GM12878 (cell line): ENCODE measurements around the gene ITPR3.

Experiments
- ATF2 ChIP-seq: IDR thresholded peaks from 2 replicates; pipeline ENCODE4 v1.6.1; 2012; ENCODE audit warnings: low read length, inconsistent platforms
- BCL11A ChIP-seq: IDR thresholded peaks from 2 replicates; pipeline ENCODE4 v1.6.1; 2011; ENCODE audit warnings: low read depth, low read length
- CTCF ChIP-seq, 3 experiments: IDR thresholded peaks in 2 of 3; conservative IDR thresholded peaks in 1 of 3; 2 replicates each; pipeline ENCODE4 v1.5.1; 2011; ENCODE audit warnings: low read depth in 3 of 3, low read length in 3 of 3, mild to moderate bottlenecking in 3 of 3, control low read depth in 2 of 3, moderate library complexity in 2 of 3, inconsistent platforms in 1 of 3, mixed read lengths in 1 of 3; ENCODE audit not compliant: control insufficient read depth in 2 of 3, insufficient read depth in 1 of 3; ENCODE audit errors: extremely low read depth in 1 of 3
- ELK1 ChIP-seq: IDR thresholded peaks from 2 replicates; pipeline ENCODE4 v1.6.1; 2012; ENCODE audit warnings: low read depth, low read length, improper control_type of control experiment
- EZH2 ChIP-seq: IDR thresholded peaks from 2 replicates; pipeline ENCODE4 v1.6.1; 2012; ENCODE audit warnings: low read depth, mild to moderate bottlenecking, control low read depth, inconsistent platforms, low read length, borderline replicate concordance; ENCODE audit not compliant: control insufficient read depth
- JUNB ChIP-seq: IDR thresholded peaks from 2 replicates; pipeline ENCODE4 v1.6.1; 2016; ENCODE audit warnings: antibody characterized with exemption, mild to moderate bottlenecking
- MTA3 ChIP-seq: IDR thresholded peaks from 2 replicates; pipeline ENCODE4 v1.6.1; 2012; ENCODE audit warnings: low read length, inconsistent platforms, borderline replicate concordance
- NRF1 ChIP-seq: conservative IDR thresholded peaks from 2 replicates; pipeline ENCODE4 v1.6.1; 2011; ENCODE audit warnings: mild to moderate bottlenecking, low read depth, low read length, improper control_type of control experiment
- POLR2A ChIP-seq: IDR thresholded peaks from 2 replicates; pipeline ENCODE4 v1.6.1; 2011; ENCODE audit warnings: low read depth, mild to moderate bottlenecking, low read length
- POLR2AphosphoS5 ChIP-seq: IDR thresholded peaks from 2 replicates; pipeline ENCODE4 v1.6.1; 2011; ENCODE audit warnings: mild to moderate bottlenecking, low read length, inconsistent platforms
- RAD21 ChIP-seq: IDR thresholded peaks from 2 replicates; pipeline ENCODE4 v1.6.1; 2011; ENCODE audit warnings: mild to moderate bottlenecking, low read depth, low read length, moderate library complexity; ENCODE audit not compliant: insufficient read depth
- REST ChIP-seq: IDR thresholded peaks from 2 replicates; pipeline ENCODE4 v1.6.1; 2012; ENCODE audit warnings: mild to moderate bottlenecking, low read depth, low read length
- TAF1 ChIP-seq: IDR thresholded peaks from 2 replicates; pipeline ENCODE4 v1.6.1; 2011; ENCODE audit warnings: mild to moderate bottlenecking, low read depth, low read length, borderline replicate concordance

GRCh38 chr6:33709605-33710295 lies 88.6 kb downstream of the ITPR3 start:
- TF ChIP-seq MTA3 (no peak), ATF2 (no peak), JUNB (no peak), CTCF (IDR thresholded peaks at IDR 0.05 in 2 of 3, conservative IDR thresholded peaks at IDR 0.05 in 1 of 3; ENCODE audit: control insufficient read depth in 2 of 3, extremely low read depth in 1 of 3, insufficient read depth in 1 of 3, low read depth in 3 of 3, low read length in 3 of 3) (no peak), REST (no peak), POLR2A (no peak), TAF1 (no peak), ELK1 (no peak), RAD21 (no peak), POLR2AphosphoS5 (no peak), EZH2 (no peak), NRF1 (no peak), BCL11A (no peak)
